IMR-90 (cell line): ENCODE results near the gene APPL2. TPM values are rescaled to one million over a fixed set of nuclear protein-coding genes. Genes with fewer than 3 reads are reported as not detected.

Source experiments
- ATAC-seq: fragments of 200-7000 bp; cut with Tn5 transposase; 2 replicates; pipeline ENCODE4 v1.9.1; 2020; ENCODE audit warnings: low read depth, mild to moderate bottlenecking, moderate library complexity
- BruUV-seq: library from RNA; stranded (reverse); fragments of 400-500 nt; replicated peaks from 2 replicates; lab custom pipeline; 2021; lab: Mats Ljungman, UMichigan
- CTCF ChIA-PET: fragments of 300-600 bp; formaldehyde crosslinking; extraction: SDS; loops from one replicate; lab custom pipeline; 2021; ENCODE audit warnings: antibody characterized with exemption; lab: Yijun Ruan, JAX
- POLR2A ChIA-PET: fragments of 300-600 bp; sonication (Branson Sonifier 250); formaldehyde crosslinking; loops from one replicate; lab custom pipeline; 2022; ENCODE audit warnings: antibody characterized with exemption; ENCODE audit not compliant: unreplicated experiment; lab: Charles Lee
- DNase-seq: peaks from one replicate; pipeline ENCODE4 v3.0.0; 2013
- H2AFZ ChIP-seq: replicated peaks from 2 replicates; pipeline ENCODE3; 2013; ENCODE audit warnings: low read length, mild to moderate bottlenecking; ENCODE audit not compliant: poor library complexity
- H2AK5ac ChIP-seq: 2 replicates; pipeline ENCODE4 v1.6.1; 2013; ENCODE audit warnings: low read depth, low read length, inconsistent platforms
- H2AK9ac ChIP-seq: replicated peaks from 2 replicates; pipeline ENCODE3; 2013; ENCODE audit warnings: mild to moderate bottlenecking, low read depth, low read length, moderate library complexity; ENCODE audit not compliant: poor library complexity
- H2BK120ac ChIP-seq: 2 replicates; pipeline ENCODE4 v1.6.1; 2013; ENCODE audit warnings: low read depth, low read length, inconsistent platforms
- H2BK15ac ChIP-seq: 3 replicates; pipeline ENCODE4 v1.6.1; 2013; ENCODE audit warnings: low read depth, low read length, inconsistent platforms
- H2BK20ac ChIP-seq: 2 replicates; pipeline ENCODE4 v1.6.1; 2013; ENCODE audit warnings: low read depth, mild to moderate bottlenecking, inconsistent platforms, low read length, moderate library complexity
- H2BK5ac ChIP-seq: 2 replicates; pipeline ENCODE4 v1.6.1; 2013; ENCODE audit warnings: mild to moderate bottlenecking, low read depth, low read length, inconsistent platforms; ENCODE audit not compliant: poor library complexity, severe bottlenecking
- H3K14ac ChIP-seq: replicated peaks from 2 replicates; pipeline ENCODE4 v1.6.1; 2013; ENCODE audit warnings: low read depth, low read length, inconsistent platforms
- H3K18ac ChIP-seq: 2 replicates; pipeline ENCODE4 v1.6.1; 2013; ENCODE audit warnings: low read depth, low read length, control low read depth
- H3K23ac ChIP-seq: 2 replicates; pipeline ENCODE4 v1.6.1; 2013; ENCODE audit warnings: low read depth, low read length, inconsistent platforms
- H3K27ac ChIP-seq: 2 replicates; pipeline ENCODE4 v1.5.1; 2013; ENCODE audit warnings: mild to moderate bottlenecking, control low read depth, low read length; ENCODE audit not compliant: insufficient read depth
- H3K27me3 ChIP-seq: 2 replicates; pipeline ENCODE4 v1.6.1; 2013; ENCODE audit warnings: low read length; ENCODE audit not compliant: control insufficient read depth, insufficient read depth
- H3K36me3 ChIP-seq: 2 replicates; pipeline ENCODE4 v1.6.1; 2013; ENCODE audit warnings: low read length, mixed read lengths; ENCODE audit not compliant: control insufficient read depth, insufficient read depth
- H3K4ac ChIP-seq: 2 replicates; pipeline ENCODE4 v1.6.1; 2013; ENCODE audit warnings: low read depth, low read length, inconsistent platforms
- H3K4me1 ChIP-seq: 2 replicates; pipeline ENCODE4 v1.6.1; 2013; ENCODE audit warnings: low read length, mixed read lengths; ENCODE audit not compliant: control insufficient read depth, insufficient read depth
- H3K4me2 ChIP-seq: 2 replicates; pipeline ENCODE4 v1.6.1; 2013; ENCODE audit warnings: low read depth, mild to moderate bottlenecking, control low read depth, low read length, moderate library complexity
- H3K4me3 ChIP-seq: 2 replicates; pipeline ENCODE4 v1.5.1; 2013; ENCODE audit warnings: low read depth, mild to moderate bottlenecking, control low read depth, low read length, moderate library complexity; ENCODE audit not compliant: insufficient read depth
- H3K56ac ChIP-seq: 2 replicates; pipeline ENCODE4 v1.6.1; 2013; ENCODE audit warnings: low read length, inconsistent platforms; ENCODE audit not compliant: insufficient read depth; ENCODE audit errors: extremely low read depth
- H3K79me1 ChIP-seq, 2 experiments: 2 replicates each; pipeline ENCODE4 v1.6.1; 2013; ENCODE audit warnings: low read length in 2 of 2, inconsistent platforms in 1 of 2, low read depth in 1 of 2
- H3K9ac ChIP-seq: 2 replicates; pipeline ENCODE4 v1.6.1; 2013; ENCODE audit warnings: low read depth, low read length, control low read depth
- H3K9me1 ChIP-seq: 2 replicates; pipeline ENCODE4 v1.6.1; 2013; ENCODE audit warnings: low read length, inconsistent platforms; ENCODE audit not compliant: insufficient read depth
- H3K9me3 ChIP-seq: 2 replicates; pipeline ENCODE4 v1.6.1; 2013; ENCODE audit warnings: low read length; ENCODE audit not compliant: control insufficient read depth, insufficient read depth
- H4K20me1 ChIP-seq: 2 replicates; pipeline ENCODE4 v1.6.1; 2013; ENCODE audit warnings: low read length, inconsistent platforms; ENCODE audit not compliant: insufficient read depth
- H4K5ac ChIP-seq: 2 replicates; pipeline ENCODE4 v1.6.1; 2013; ENCODE audit warnings: mild to moderate bottlenecking, low read depth, low read length, control low read depth
- H4K8ac ChIP-seq, 2 experiments: 2 replicates each; pipeline ENCODE4 v1.6.1; 2013; ENCODE audit warnings: low read depth in 2 of 2, low read length in 2 of 2, control low read depth in 1 of 2, inconsistent platforms in 1 of 2
- H4K91ac ChIP-seq: 2 replicates; pipeline ENCODE4 v1.6.1; 2013; ENCODE audit warnings: low read depth, low read length, inconsistent platforms; ENCODE audit not compliant: insufficient read depth
- BHLHE40 ChIP-seq: fragments of 150-350 bp; IDR thresholded peaks from 2 replicates; pipeline ENCODE4 v1.6.1; 2016; ENCODE audit warnings: mild to moderate bottlenecking, low read depth, low read length
- CEBPB ChIP-seq: IDR thresholded peaks from 2 replicates; pipeline ENCODE4 v1.6.1; 2012; ENCODE audit warnings: low read depth, low read length, improper control_type of control experiment
- CHD1 ChIP-seq: IDR thresholded peaks from 2 replicates; pipeline ENCODE4 v1.6.1; 2012; ENCODE audit warnings: low read depth, low read length, improper control_type of control experiment
- CTCF ChIP-seq: conservative IDR thresholded peaks from 2 replicates; pipeline ENCODE4 v1.5.1; 2012; ENCODE audit warnings: mild to moderate bottlenecking, low read depth, low read length, improper control_type of control experiment
- ELK1 ChIP-seq: fragments of 150-350 bp; IDR thresholded peaks from 2 replicates; pipeline ENCODE4 v1.6.1; 2016; ENCODE audit warnings: low read depth, mild to moderate bottlenecking, low read length, moderate library complexity, borderline replicate concordance
- FOS ChIP-seq: fragments of 150-350 bp; IDR thresholded peaks from 2 replicates; pipeline ENCODE4 v1.6.1; 2016; ENCODE audit warnings: low read depth, low read length
- MAFK ChIP-seq: IDR thresholded peaks from 2 replicates; pipeline ENCODE4 v1.6.1; 2012; ENCODE audit warnings: low read depth, low read length, improper control_type of control experiment
- MAZ ChIP-seq: IDR thresholded peaks from 2 replicates; pipeline ENCODE4 v1.6.1; 2012; ENCODE audit warnings: low read depth, mild to moderate bottlenecking, low read length, improper control_type of control experiment, moderate library complexity, borderline replicate concordance
- MXI1 ChIP-seq: IDR thresholded peaks from 2 replicates; pipeline ENCODE4 v1.6.1; 2012; ENCODE audit warnings: low read depth, mild to moderate bottlenecking, low read length, moderate library complexity, borderline replicate concordance
- NFE2L2 ChIP-seq: fragments of 150-350 bp; IDR thresholded peaks from 2 replicates; pipeline ENCODE4 v1.6.1; 2016; ENCODE audit warnings: low read depth, mild to moderate bottlenecking, low read length
- POLR2A ChIP-seq: IDR thresholded peaks from 2 replicates; pipeline ENCODE4 v1.6.1; 2012; ENCODE audit warnings: mild to moderate bottlenecking, low read depth, low read length
- RAD21 ChIP-seq: IDR thresholded peaks from 2 replicates; pipeline ENCODE4 v1.6.1; 2012; ENCODE audit warnings: low read length, improper control_type of control experiment
- RCOR1 ChIP-seq: IDR thresholded peaks from 2 replicates; pipeline ENCODE4 v1.6.1; 2012; ENCODE audit warnings: mild to moderate bottlenecking, low read length, improper control_type of control experiment; ENCODE audit not compliant: insufficient replicate concordance
- RFX5 ChIP-seq: IDR thresholded peaks from 2 replicates; pipeline ENCODE4 v1.8.0; 2012; ENCODE audit warnings: low read depth, mild to moderate bottlenecking, low read length, moderate library complexity
- SMC3 ChIP-seq: fragments of 150-350 bp; IDR thresholded peaks from 2 replicates; pipeline ENCODE4 v1.6.1; 2016; ENCODE audit warnings: low read depth, mild to moderate bottlenecking, antibody characterized with exemption, low read length, moderate library complexity
- USF2 ChIP-seq: fragments of 150-350 bp; IDR thresholded peaks from 2 replicates; pipeline ENCODE4 v1.6.1; 2017; ENCODE audit warnings: mild to moderate bottlenecking, antibody characterized with exemption, low read length, low read depth
- WGBS, 2 experiments: methylation state at CpG; one replicate each; pipeline versions ENCODE4 v1.1.5 to v1.1.7; 2013; ENCODE audit warnings: missing lambda C conversion rate in 2 of 2; ENCODE audit not compliant: insufficient read length in 1 of 2; ENCODE audit errors: extremely low coverage in 2 of 2; 5-methylcytosine and 5-hydroxymethylcytosine counted together
- dilution Hi-C: fragments of 300-500 bp; cut with HindIII; formaldehyde crosslinking; loops from one replicate; pipeline ENCODE4 v1.14.3; 2018; ENCODE audit warnings: low sequenced_read_pairs; ENCODE audit not compliant: unreplicated experiment
- in situ Hi-C: fragments of 300-500 bp; cut with MboI; formaldehyde crosslinking; loops from 3 replicates; pipeline ENCODE4 v1.14.3; 2019; ENCODE audit warnings: low sequenced_read_pairs, inconsistent platforms, mixed read lengths
- intact Hi-C: fragments of 100-400 bp; cut with micrococcal nuclease; formaldehyde crosslinking; loops from 2 replicates; pipeline ENCODE4 v1.10.0; 2022
- polyA plus RNA-seq, 3 experiments: library from polyadenylated mRNA; depleted of rRNA; stranded (reverse); fragments of >200 nt; gene quantifications; 2 replicates each; pipeline ENCODE4 v1.2.3, GENCODE V29; 2012; ENCODE audit warnings: low replicate concordance in 1 of 3
- total RNA-seq: library from RNA; depleted of rRNA; stranded (reverse); fragments of >200 nt; gene quantifications from 2 replicates; pipeline ENCODE4 v1.2.3, GENCODE V29; 2012

The APPL2 gene
- total and polyA plus RNA-seq, 2 of the 4 experiments (the other 2 are of a cell fraction), result 42.3 to 65.8 TPM

GRCh38 chr12:105223884-105224283 is 12.1 kb downstream of the APPL2 start:
- Histone ChIP-seq H3K9ac (no peak overlapping the region), H2AK5ac (no peak overlapping the region), H4K91ac (no peak overlapping the region), H3K4me1 (peaks cover 13% of the 10 kb centered on the region), H3K4ac (no peak overlapping the region), H3K9me3 (no peaks in the 10 kb centered on the region), H3K36me3 (peaks cover 35% of the 10 kb centered on the region), H2BK15ac (no peak overlapping the region), H2BK20ac (no peak overlapping the region), H2BK120ac (no peak overlapping the region), H3K9me1 (peaks cover 44% of the 10 kb centered on the region), H3K56ac (no peak overlapping the region), H2AFZ (no peak overlapping the region), H4K5ac (no peak overlapping the region), H3K4me3 (no peak overlapping the region), H3K14ac (no peak overlapping the region), H3K79me1 (peaks cover 54 to 86% of the 10 kb centered on the region in 2 experiments), H2AK9ac (no peak overlapping the region), H4K20me1 (peaks cover 29% of the 10 kb centered on the region; the same call in 1 of the 2 replicates), H3K27ac (no peak overlapping the region), H3K18ac (no peak overlapping the region), H3K27me3 (no peaks in the 10 kb centered on the region), H3K4me2 (no peak overlapping the region), H4K8ac (no peak overlapping the region; a peak in 1 of 4 replicates), H3K23ac (no peak overlapping the region), H2BK5ac (no peak overlapping the region)
- CTCF ChIA-PET, result interaction anchor here (1.2 kb wide), 1 partner anchor 30 kb away, joined by 3 read pairs; no protein-coding TSS in a partner anchor
- WGBS, 2 experiments, result 80% methylated on average over 1 of the region's 4 CpGs; no CpG with 5 or more reads in 1 of the 2 experiments
- in situ Hi-C loops, result loop anchor here (25.0 kb wide), 1 partner anchor 163 kb away; no protein-coding TSS in a partner anchor
- ATAC-seq (no peak), DNase-seq (no peak)
- dilution Hi-C loops, result no loop called here
- intact Hi-C loops, result no loop called here
- POLR2A ChIA-PET, result no interaction called here
- no TSS peak for BruUV-seq
- TF ChIP-seq POLR2A (no peak), RFX5 (no peak), USF2 (no peak), ELK1 (no peak), CEBPB (no peak), RAD21 (no peak), NFE2L2 (no peak), BHLHE40 (no peak), MXI1 (no peak), RCOR1 (no peak), MAFK (no peak), SMC3 (no peak), CHD1 (no peak), MAZ (no peak), FOS (no peak), CTCF (no peak)
